ENCODE measurements around the gene GPC5.

GPC5 gene

GRCh38 chr13:91398413-91399188 lies at the start of gene GPC5:
Gene GPC5 (plus strand): TSS chr13:91398621.
- TF ChIP-seq TARDBP (IDR thresholded peaks at IDR 0.05) (no peak), CTBP1 (IDR thresholded peaks at IDR 0.05; ENCODE audit: borderline replicate concordance) (peak; percentile 30; the same call in 1 of the 2 replicates), L3MBTL2 (conservative IDR thresholded peaks at IDR 0.05) (0 out of 2 replicates have a peak, but pooled peaks have one; percentile 35)
- TF ChIP-seq, protein P1, sequence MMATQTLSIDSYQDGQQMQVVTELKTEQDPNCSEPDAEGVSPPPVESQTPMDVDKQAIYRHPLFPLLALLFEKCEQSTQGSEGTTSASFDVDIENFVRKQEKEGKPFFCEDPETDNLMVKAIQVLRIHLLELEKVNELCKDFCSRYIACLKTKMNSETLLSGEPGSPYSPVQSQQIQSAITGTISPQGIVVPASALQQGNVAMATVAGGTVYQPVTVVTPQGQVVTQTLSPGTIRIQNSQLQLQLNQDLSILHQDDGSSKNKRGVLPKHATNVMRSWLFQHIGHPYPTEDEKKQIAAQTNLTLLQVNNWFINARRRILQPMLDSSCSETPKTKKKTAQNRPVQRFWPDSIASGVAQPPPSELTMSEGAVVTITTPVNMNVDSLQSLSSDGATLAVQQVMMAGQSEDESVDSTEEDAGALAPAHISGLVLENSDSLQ (IDR thresholded peaks at IDR 0.05), result peak; percentile 9; the same call in 1 of the 2 replicates
- DNase-seq (ENCODE audit: extremely low spot score), result peak; percentile 100
- POLR2A ChIA-PET, result interaction anchor here (0.9 kb wide), 1 partner anchor 15 kb away, joined by 3 read pairs; no protein-coding TSS in a partner anchor
- CTCF ChIA-PET, result interaction anchor here (1.3 to 1.9 kb wide), 2 partner anchors 17 to 325 kb away, joined by 4 to 5 read pairs; no protein-coding TSS in a partner anchor

DNA sequence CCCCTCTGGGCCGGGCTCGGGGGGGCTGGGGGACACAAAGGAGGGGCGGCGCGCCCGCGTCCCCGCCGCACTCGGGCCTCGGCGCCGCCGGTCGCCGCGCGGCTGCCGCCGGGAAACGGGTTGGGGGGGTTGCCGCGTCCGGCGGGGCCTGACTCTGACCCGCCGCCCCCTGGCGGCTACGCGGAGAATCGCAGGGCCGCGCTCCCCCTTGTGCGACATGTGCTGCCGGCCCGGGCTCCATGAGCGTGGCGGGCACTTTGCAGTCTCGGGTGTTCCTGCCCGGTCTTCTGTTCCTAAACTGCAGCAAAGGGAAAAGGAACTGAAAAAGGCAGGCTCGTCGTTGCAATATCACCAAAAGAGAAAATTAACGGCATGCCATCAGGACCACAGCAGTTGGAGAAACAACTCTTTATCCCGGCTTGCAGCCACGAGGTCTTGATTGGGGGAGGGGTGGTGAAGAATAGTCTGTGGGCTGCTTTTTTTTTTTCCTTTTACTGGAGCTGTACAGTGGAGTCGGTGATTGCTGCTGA lies 49.5 kb upstream of the GPC5 start:
- TF ChIP-seq BHLHE40 (IDR thresholded peaks at IDR 0.05; ENCODE audit: borderline replicate concordance), result no peak
- TF ChIP-seq ZNF384 (IDR thresholded peaks at IDR 0.05), result peak; percentile 97
- peak; percentile 97 for TF ChIP-seq FOXM1 (IDR thresholded peaks at IDR 0.05; ENCODE audit: borderline replicate concordance)
- TF ChIP-seq FOXK2 (IDR thresholded peaks at IDR 0.05), result no peak
- TF ChIP-seq TARDBP (IDR thresholded peaks at IDR 0.05), result 0 out of 2 replicates have a peak, but pooled peaks have one; percentile 17
- peak; percentile 81 for TF ChIP-seq ARNT (IDR thresholded peaks at IDR 0.05)
- TF ChIP-seq NFRKB (IDR thresholded peaks at IDR 0.05), result no peak
- TF ChIP-seq, protein P1 (IDR thresholded peaks at IDR 0.05), result no peak
- peak; percentile 97 for TF ChIP-seq L3MBTL2 (conservative IDR thresholded peaks at IDR 0.05)
- TF ChIP-seq CTBP1 (IDR thresholded peaks at IDR 0.05; ENCODE audit: borderline replicate concordance), result no peak; the same call in 1 of the 2 replicates
- no peak for TF ChIP-seq ELF4 (IDR thresholded peaks at IDR 0.05)
- DNase-seq (ENCODE audit: extremely low spot score), result peak; percentile 97
- CTCF ChIA-PET, result interaction anchor here (1.0 kb wide), 1 partner anchor 35 kb away, joined by 4 read pairs; no protein-coding TSS in a partner anchor
- POLR2A ChIA-PET, result no interaction called here

DNA sequence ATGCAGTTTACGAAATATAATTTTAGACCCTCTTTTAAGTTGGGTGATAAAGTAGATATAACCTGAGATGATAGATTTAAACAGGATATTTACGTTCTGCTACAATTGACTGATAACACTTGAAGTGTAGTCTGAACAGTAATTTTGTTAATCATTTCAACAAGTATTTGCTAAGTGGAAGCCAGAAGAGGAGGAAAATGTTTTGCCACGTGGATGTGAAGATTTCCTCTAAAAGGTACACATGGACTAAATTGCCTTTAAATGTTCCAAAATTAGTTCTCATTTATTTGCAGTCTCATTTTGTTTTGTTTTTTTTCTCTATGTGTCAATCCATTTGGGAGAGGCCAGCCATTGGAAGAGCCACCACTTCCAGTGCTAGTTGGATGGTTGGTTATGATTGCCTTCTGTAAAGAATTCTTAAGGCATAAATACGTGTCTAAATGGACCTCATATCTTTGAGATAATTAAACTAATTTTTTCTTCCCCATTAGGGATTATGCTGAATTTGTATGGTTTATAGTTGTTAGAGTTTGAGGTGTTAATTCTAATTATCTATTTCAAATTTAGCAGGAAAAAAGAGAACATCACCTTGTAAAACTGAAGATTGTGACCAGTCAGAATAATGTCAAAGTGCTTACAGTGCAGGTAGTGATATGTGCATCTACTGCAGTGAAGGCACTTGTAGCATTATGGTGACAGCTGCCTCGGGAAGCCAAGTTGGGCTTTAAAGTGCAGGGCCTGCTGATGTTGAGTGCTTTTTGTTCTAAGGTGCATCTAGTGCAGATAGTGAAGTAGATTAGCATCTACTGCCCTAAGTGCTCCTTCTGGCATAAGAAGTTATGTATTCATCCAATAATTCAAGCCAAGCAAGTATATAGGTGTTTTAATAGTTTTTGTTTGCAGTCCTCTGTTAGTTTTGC lies 48.2 kb upstream of the GPC5 start:
- CTCF ChIA-PET, result no interaction called here
- POLR2A ChIA-PET, result no interaction called here
- DNase-seq (ENCODE audit: extremely low spot score), result no peak
- TF ChIP-seq, protein P1 (IDR thresholded peaks at IDR 0.05), result peak; percentile 62
- no peak for TF ChIP-seq FOXA1 (IDR thresholded peaks at IDR 0.05)
- no peak for TF ChIP-seq BHLHE40 (IDR thresholded peaks at IDR 0.05; ENCODE audit: borderline replicate concordance)
- no peak for TF ChIP-seq HDGF (IDR thresholded peaks at IDR 0.05; ENCODE audit: borderline replicate concordance)
- TF ChIP-seq L3MBTL2 (conservative IDR thresholded peaks at IDR 0.05), result no peak
- peak; percentile 25; the same call in 1 of the 2 replicates for TF ChIP-seq ELF4 (IDR thresholded peaks at IDR 0.05)
- TF ChIP-seq NFRKB (IDR thresholded peaks at IDR 0.05), result peak; percentile 47; the same call in 1 of the 2 replicates
- no peak for TF ChIP-seq LEF1 (IDR thresholded peaks at IDR 0.05; ENCODE audit: borderline replicate concordance)

DNA sequence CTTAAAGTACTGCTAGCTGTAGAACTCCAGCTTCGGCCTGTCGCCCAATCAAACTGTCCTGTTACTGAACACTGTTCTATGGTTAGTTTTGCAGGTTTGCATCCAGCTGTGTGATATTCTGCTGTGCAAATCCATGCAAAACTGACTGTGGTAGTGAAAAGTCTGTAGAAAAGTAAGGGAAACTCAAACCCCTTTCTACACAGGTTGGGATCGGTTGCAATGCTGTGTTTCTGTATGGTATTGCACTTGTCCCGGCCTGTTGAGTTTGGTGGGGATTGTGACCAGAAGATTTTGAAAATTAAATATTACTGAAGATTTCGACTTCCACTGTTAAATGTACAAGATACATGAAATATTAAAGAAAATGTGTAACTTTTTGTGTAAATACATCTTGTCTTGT lies 47.3 kb upstream of the GPC5 start:
- ChIA-PET CTCF (no interaction called here), POLR2A (no interaction called here)
- DNase-seq (ENCODE audit: extremely low spot score), result no peak
- no peak for TF ChIP-seq FOXM1 (IDR thresholded peaks at IDR 0.05; ENCODE audit: borderline replicate concordance)

DNA sequence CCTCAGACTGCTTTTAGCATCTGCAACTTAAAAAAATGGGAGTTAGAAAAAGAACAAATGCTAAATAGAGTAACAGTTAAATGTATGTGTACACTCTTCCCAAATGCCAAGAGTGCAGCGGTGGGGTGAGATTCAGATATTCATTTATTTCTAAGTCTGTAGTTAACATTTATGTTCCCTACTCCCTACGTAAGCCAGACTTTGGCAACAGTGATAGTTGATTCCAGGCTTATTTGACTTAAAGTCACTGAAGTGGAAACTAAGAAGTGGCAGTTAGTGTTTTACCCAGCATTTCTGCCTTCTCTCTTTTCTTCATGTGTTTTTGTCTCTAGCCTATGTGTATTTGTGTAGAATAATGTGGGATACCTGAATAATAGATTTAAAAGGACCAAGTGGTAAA lies 46.4 kb upstream of the GPC5 start:
- TF ChIP-seq FOXA1 (IDR thresholded peaks at IDR 0.05), result 0 out of 2 replicates have a peak, but pooled peaks have one; percentile 16
- no peak for TF ChIP-seq SP1 (IDR thresholded peaks at IDR 0.05)
- TF ChIP-seq HDGF (IDR thresholded peaks at IDR 0.05; ENCODE audit: borderline replicate concordance), result no peak
- no peak for TF ChIP-seq FOXM1 (IDR thresholded peaks at IDR 0.05; ENCODE audit: borderline replicate concordance)
- no peak for TF ChIP-seq LEF1 (IDR thresholded peaks at IDR 0.05; ENCODE audit: borderline replicate concordance)
- TF ChIP-seq NFRKB (IDR thresholded peaks at IDR 0.05), result no peak; the same call in 1 of the 2 replicates
- 0 out of 2 replicates have a peak, but pooled peaks have one; percentile 11 for TF ChIP-seq L3MBTL2 (conservative IDR thresholded peaks at IDR 0.05)
- TF ChIP-seq SUZ12 (IDR thresholded peaks at IDR 0.05), result no peak
- no peak for TF ChIP-seq ELF4 (IDR thresholded peaks at IDR 0.05)
- no peak for TF ChIP-seq FOXK2 (IDR thresholded peaks at IDR 0.05)
- TF ChIP-seq TARDBP (IDR thresholded peaks at IDR 0.05), result no peak
- no peak for TF ChIP-seq ZNF384 (IDR thresholded peaks at IDR 0.05)
- TF ChIP-seq, protein P1 (IDR thresholded peaks at IDR 0.05), result no peak
- no peak for TF ChIP-seq ARNT (IDR thresholded peaks at IDR 0.05)
- POLR2A ChIA-PET, result no interaction called here
- CTCF ChIA-PET, result no interaction called here
- DNase-seq (ENCODE audit: extremely low spot score), result no peak

All from HEK293T (cell line).